ENCODE data around the gene MAP3K15. TPM values are rescaled to one million over a fixed set of nuclear protein-coding genes. Genes with fewer than 3 reads are reported as not detected.

MAP3K15 gene
- total RNA-seq, 1 experiment from 2014 or later, result 1.3 TPM

DNA sequence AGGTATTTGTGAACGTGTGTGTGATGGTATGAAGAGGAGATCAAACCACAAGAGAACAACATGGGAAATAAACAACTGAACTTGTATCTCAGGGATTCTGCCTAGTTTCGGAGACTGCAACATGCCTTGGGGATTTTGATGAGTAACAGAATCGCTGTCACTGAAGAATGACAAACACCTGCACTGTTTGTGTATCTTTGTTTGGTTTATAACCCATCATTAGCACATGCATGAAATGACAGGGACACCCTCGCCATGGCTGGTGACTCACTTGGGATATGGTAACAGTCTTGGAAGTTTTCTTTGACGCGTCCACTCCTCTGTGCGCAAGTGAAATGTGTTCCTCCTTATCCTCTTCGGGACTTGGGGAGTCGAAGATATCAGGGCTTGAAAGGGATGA lies 30.3 kb upstream of the MAP3K15 start (continued):
- TF ChIP-seq TCF7L2 (IDR thresholded peaks at IDR 0.05; ENCODE audit: borderline replicate concordance, extremely low read depth, insufficient read depth, insufficient read length), result no peak
- no peak for TF ChIP-seq POLR2A (IDR thresholded peaks at IDR 0.05; ENCODE audit: borderline replicate concordance, extremely low read depth, insufficient read depth, insufficient read length)
- no peak for TF ChIP-seq POLR2AphosphoS5 (IDR thresholded peaks at IDR 0.05; ENCODE audit: low read depth, low read length)

DNA sequence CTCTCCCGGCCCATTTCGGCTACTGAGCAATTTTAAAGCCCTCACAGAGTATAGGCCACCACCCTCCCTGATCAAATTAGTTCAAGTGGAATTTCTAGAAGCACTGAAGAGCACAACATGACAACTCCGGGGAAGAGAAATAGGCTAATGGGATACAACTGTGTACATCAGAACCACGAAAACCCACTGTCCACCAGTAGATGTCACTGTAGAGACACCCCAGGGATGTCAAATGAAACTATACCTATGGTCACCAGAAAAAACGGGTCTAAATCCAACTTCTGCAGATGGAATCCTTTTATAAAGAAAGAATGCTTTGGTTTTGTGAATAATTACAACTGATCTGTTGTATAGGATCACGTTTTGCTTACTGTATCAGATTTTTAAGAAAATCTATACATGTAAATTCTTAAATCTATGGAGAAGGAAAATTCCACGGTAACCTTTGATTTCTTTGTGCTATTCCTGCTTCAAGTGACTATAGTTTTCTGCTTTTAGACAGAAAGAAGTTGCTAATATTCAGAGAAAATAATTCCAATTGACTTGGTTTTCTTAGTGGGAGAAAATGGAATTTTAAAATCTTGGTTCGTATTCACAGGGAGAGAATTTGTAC lies 29.5 kb upstream of the MAP3K15 start:
- no peak overlapping the region for H3K4me2 ChIP-seq (ENCODE audit: low read length)
- ChIA-PET CTCF (interaction anchor here (0.8 to 1.1 kb wide), 2 partner anchors 9 to 13 kb away, joined by 3 to 4 read pairs; no protein-coding TSS in a partner anchor), POLR2A (no interaction called here), RAD21 (ENCODE audit: low non-redundant PET in 1 of 2, low total read pairs in 2 of 2, uncharacterized antibody in 2 of 2, unreplicated experiment in 2 of 2) (no interaction called here)
- H3K9me2 ChIP-seq (ENCODE audit: insufficient read depth), result no peaks in the 10 kb centered on the region
- ATAC-seq, result peak; percentile 63
- no peaks in the 10 kb centered on the region for H4K20me1 ChIP-seq (ENCODE audit: insufficient read depth)
- no peak overlapping the region for H3K27ac ChIP-seq (ENCODE audit: low read depth, low read length)
- no peaks in the 10 kb centered on the region for H3K27me3 ChIP-seq (ENCODE audit: insufficient read depth, low read length)
- no TSS peak for BruUV-seq (replicated peaks)
- no peaks in the 10 kb centered on the region; a peak in 1 of 4 replicates for H3K36me3 ChIP-seq (ENCODE audit: control insufficient read depth in 1 of 2, insufficient read depth in 2 of 2, low read length in 2 of 2)
- TF ChIP-seq RAD21 (IDR thresholded peaks at IDR 0.05; ENCODE audit: low read depth) (peak; percentile 55), POLR2AphosphoS5 (IDR thresholded peaks at IDR 0.05; ENCODE audit: low read depth, low read length) (no peak), EZH2phosphoT487 (IDR thresholded peaks at IDR 0.05; ENCODE audit: borderline replicate concordance) (no peak), ZFX (IDR thresholded peaks at IDR 0.05) (no peak)
- TF ChIP-seq, protein P1, sequence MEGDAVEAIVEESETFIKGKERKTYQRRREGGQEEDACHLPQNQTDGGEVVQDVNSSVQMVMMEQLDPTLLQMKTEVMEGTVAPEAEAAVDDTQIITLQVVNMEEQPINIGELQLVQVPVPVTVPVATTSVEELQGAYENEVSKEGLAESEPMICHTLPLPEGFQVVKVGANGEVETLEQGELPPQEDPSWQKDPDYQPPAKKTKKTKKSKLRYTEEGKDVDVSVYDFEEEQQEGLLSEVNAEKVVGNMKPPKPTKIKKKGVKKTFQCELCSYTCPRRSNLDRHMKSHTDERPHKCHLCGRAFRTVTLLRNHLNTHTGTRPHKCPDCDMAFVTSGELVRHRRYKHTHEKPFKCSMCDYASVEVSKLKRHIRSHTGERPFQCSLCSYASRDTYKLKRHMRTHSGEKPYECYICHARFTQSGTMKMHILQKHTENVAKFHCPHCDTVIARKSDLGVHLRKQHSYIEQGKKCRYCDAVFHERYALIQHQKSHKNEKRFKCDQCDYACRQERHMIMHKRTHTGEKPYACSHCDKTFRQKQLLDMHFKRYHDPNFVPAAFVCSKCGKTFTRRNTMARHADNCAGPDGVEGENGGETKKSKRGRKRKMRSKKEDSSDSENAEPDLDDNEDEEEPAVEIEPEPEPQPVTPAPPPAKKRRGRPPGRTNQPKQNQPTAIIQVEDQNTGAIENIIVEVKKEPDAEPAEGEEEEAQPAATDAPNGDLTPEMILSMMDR (IDR thresholded peaks at IDR 0.05 in 2 of 3, conservative IDR thresholded peaks at IDR 0.05 in 1 of 3; ENCODE audit: borderline replicate concordance in 1 of 3, insufficient read depth in 1 of 3, low read depth in 2 of 3, low read length in 2 of 3), result peak; percentile 29 to 69 (median 61); a peak in 5 of 6 replicates
- no peak overlapping the region for H3K4me3 ChIP-seq (replicated peaks in 1 of 2; ENCODE audit: low read depth in 1 of 2, low read length in 2 of 2)
- DNase-seq (ENCODE audit: low read depth, low spot score), result peak; percentile 16
- no peak overlapping the region for H2AFZ ChIP-seq (ENCODE audit: low read depth, low read length, poor library complexity, severe bottlenecking)
- no peaks in the 10 kb centered on the region for H3K4me1 ChIP-seq (ENCODE audit: control insufficient read depth in 1 of 2, insufficient read depth in 2 of 2, low read length in 2 of 2)
- no peak overlapping the region for H3K9ac ChIP-seq (ENCODE audit: low read length)
- no peaks in the 10 kb centered on the region for H3K79me2 ChIP-seq (ENCODE audit: insufficient read depth, low read length)
- no peaks in the 10 kb centered on the region for H3K9me3 ChIP-seq (ENCODE audit: control insufficient read depth in 1 of 2, insufficient read depth in 1 of 2, low read depth in 1 of 2, low read length in 2 of 2)
- intact Hi-C loops (cut with micrococcal nuclease), result no loop called here

Measured in HCT116 (cell line).